IPS DF 4.7 (cell line): ENCODE measurements around the gene JARID2.

Experiments
- DNase-seq: peaks from one replicate; pipeline ENCODE4 v3.0.0-alpha.2; 2013; ENCODE audit warnings: low spot score; ENCODE audit errors: extremely low read depth

The JARID2 gene

DNA sequence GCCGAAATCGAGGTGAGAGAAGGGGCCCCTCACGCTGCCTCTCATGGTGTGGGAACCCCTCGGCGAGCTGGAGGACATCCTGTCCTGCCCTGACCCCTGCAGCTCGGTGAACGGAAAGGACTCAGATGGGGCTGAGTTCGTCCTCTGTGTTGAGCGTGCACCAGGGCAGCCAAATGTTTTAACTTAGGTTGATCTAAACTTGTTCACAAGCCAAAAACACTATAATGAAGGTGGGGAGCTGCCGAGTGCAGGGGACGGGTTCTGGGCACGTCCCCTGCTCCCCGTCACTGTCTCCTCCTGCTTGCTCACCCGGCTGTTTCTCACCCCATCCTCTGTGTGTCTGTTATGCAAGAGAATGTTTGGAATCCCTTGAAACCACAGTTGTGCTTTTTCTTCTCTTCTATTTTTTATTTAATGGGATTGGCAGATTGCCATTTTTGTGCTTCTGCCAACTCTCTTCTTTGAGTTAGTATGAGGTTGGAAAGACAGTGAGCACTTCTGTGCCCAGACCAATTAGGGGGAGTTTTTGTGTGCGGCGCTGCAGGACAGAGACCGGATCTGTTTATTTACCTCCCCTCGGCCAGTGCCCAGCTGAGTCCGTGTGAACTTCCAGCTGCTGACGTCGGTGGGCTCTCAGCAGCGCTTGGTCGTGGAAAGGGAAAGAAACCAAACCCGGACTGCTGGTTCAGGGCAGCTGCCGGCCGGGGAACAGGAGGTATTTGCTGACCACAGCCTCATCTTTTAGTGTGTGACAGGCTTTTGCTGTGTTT is 258.9 kb downstream of the JARID2 start:
- no peak for DNase-seq

GRCh38 chr6:15505463-15505918 is 259.6 kb downstream of the JARID2 start:
- no peak for DNase-seq

GRCh38 chr6:15506066-15506465 is 260.2 kb downstream of the JARID2 start:
- DNase-seq: no peak

GRCh38 chr6:15507221-15507620 is 261.4 kb downstream of the JARID2 start:
- no peak for DNase-seq

GRCh38 chr6:15507746-15508145 is 261.9 kb downstream of the JARID2 start:
- DNase-seq: no peak

DNA sequence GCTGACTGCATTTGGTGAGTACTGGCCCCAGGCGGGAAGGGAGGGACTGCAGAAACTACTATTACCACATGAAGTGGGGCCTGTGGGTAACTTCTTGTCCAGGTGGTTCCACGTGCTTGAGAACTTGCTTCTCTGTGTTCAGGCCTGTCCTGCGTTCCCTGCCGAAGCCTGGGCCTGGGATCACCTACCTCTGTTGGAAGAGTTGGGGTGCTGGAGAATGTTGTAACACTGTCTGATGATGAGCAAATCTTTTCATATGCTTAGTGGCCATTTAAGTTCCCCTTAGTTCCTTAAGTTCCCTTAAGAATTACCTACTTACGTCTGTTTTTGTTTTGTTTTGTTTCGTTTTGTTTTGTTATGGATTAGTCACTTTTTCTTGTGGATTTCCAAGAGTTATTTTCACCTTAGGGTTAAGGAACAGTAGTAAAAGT is 262.6 kb downstream of the JARID2 start:
- DNase-seq: no peak

GRCh38 chr6:15508931-15509330 is 263.1 kb downstream of the JARID2 start:
- no peak for DNase-seq

- no peak for DNase-seq
Observed at GRCh38 chr6:15509335-15509933, 263.6 kb downstream of the JARID2 start.

DNA sequence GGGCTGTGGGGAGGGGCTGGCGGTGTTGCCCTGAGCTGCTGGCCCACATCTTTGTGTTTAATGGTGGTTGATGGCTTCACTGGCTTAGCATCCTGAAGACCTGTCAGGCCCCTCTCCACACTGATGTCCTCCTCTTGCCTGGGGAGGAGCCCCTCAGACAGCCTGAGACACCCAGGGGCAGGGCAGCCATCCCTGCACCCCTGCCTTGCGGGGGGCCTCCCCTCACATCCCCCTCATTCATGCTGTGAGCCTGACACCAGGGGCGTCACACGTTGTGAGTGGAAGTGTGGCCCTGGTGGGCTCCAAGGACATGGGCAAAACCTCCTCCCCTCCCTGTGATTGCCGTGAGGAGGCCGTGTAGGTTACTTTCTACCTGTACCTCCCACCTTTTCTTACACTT is 264.3 kb downstream of the JARID2 start:
- DNase-seq: no peak

GRCh38 chr6:15510536-15511247 is 264.8 kb downstream of the JARID2 start:
- no peak for DNase-seq

DNA sequence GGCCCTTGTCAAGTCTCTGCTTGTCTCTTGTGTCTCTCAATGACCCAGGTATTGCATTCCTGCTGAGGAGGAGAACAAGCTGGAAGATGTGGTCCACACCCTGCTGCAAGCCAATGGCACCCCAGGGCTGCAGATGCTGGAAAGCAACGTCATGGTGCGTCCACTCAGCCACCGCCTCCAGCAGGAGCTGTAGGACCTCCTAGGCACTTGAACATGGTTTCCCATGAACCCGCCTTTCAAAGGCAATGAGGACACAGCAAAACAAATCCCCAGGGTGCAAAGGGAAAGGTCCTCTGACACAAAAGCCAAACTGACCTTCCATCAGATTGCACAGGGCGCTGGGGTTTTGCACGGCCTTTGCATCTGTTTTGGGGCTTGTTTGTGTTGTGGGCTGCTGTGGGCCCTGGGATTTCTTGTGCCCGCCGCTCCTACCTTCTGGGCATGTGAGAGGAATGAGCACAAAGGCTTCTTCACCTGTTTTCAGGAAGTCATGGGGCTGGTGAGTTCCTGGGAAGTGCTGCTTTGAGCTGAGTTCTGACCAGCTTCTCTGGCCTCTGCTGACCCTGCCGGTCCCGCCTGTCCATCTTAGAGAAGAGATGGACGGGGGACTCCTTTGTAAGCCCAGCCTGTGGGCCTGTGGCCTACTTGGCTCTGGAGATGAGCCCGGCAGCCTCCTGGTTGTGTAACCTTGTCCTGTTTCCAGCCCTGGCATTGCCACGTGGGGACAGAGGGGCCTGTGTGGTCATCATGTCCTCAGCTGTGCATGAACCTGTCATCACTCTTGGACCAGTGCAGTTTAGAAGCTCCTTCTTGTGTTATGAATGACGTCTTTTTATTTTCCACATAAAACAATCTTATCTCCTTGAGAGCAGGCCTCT is 265.6 kb downstream of the JARID2 start:
- no peak for DNase-seq

- DNase-seq: no peak
Observed at GRCh38 chr6:15512126-15512525, 266.3 kb downstream of the JARID2 start.

DNA sequence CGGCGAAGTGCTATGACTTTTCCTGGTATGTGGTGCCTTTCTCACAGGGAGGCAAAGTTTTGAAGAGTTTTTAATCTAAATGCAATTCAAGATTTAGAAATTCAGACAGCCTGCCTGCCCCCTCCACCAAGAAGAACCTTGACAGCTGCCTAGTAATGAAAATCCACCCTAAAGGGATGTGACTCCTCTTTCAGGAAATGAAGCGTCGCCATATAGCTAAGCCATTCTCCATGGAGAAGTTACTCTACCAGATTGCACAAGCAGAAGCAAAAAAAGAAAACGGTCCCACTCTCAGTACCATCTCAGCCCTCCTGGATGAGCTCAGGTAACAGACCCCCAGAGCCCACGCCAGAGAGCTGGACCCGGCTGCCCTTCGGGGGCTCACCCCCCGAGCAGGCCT is 266.9 kb downstream of the JARID2 start:
- DNase-seq: no peak

DNA sequence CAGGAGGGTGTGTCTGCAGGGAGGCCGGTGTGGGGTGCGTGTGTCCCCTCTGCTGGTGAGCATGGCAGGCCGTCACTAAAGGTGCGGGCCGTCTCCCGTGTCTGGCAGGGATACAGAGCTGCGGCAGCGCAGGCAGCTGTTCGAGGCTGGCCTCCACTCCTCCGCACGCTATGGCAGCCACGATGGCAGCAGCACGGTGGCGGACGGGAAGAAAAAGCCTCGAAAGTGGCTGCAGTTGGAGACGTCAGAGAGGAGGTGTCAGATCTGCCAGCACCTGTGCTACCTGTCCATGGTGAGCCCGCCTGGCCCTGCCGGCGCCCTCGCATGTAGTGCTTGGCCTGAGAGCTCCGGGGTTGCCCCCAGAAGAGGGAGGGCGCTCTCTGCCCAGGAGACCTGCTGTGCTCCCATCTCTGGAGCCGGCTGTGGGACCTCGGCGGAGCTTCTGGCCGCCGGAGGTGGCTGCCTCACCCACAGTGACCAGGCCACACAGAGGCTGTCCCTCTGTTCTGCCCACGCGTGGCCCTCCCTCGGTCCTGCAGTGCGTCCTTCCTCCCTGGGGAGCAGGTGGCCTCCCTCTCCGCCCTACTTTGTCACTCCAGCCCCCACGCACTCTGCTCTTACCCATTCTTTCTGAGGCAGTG is 267.4 kb downstream of the JARID2 start:
- no peak for DNase-seq

- DNase-seq: no peak
Observed at GRCh38 chr6:15513801-15514711, 268.2 kb downstream of the JARID2 start.

DNA sequence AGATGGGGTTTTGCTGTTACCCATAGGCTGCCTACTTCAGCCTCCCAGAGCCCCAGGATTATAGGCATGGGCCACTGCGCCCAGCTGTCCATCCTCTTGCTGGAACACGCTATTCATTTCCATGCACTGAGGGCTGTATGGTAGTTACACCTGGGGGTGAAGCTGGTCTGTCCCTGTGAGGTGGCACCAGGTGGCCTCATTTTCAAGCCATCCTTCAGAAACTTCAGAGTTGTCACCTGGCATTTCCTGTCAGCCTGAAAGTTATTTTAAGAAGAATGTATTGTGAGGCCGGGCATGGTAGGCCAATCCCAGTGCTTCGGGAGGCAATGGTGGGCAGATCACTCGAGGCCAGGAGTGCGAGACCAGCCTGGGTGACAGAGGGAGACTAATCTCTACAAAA is 269.4 kb downstream of the JARID2 start:
- DNase-seq: no peak

- DNase-seq: no peak
Observed at GRCh38 chr6:15515660-15516375, 269.9 kb downstream of the JARID2 start.

GRCh38 chr6:15516378-15516777 is 270.5 kb downstream of the JARID2 start:
- DNase-seq: no peak

DNA sequence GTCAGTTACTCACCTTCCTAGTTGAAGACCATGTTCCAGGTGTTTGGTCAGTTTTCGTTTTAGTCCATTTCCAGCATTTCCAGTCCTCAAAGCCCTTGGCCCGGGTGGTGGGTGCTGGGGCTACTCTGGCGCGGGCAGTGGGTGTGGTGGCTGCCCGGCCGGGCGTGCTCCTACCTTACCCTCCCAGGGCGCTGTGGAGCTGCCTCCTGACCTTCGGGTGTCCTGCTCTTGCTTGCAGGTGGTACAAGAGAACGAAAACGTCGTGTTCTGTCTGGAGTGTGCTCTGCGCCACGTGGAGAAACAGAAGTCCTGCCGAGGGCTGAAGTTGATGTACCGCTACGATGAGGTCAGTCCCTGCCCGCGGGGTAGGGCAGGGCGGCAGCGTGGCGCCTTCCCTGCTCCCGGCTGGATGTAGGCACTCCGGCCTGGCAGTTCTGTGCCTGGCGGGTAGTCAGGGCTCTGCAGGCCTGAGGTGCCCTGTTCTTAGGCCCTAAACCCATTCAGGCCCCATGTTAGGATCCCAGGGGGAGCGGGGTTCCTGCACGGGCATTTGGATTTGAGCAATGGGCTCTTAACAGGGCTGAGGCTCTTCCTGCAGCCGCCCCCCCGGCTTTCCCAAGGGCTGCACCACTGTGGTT is 271.2 kb downstream of the JARID2 start:
- no peak for DNase-seq
